ENCODE data around the gene E2F1.

The E2F1 gene

DNA sequence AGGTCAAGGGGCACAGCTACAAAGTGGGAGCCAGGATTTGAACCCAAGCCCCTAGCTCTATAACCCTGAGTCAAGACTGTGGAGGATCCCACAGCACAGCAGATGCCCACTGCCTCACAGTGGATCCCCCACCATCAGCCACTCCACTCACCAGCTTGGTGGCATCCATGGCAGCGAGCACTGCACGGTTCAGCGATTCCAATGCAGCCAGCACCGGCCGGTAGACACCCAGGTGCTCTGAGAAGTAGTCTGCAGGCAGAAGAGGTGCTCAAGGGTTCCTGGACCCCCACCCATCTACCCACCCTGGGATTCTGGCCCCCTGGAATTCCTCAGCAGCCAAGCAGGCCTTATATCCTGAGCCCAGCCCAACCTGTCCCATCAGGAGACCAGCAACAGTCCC lies 17.0 kb downstream of the E2F1 start:
- H3K4me3 ChIP-seq (ENCODE audit: low read length): no peak overlapping the region
- no peaks in the 10 kb centered on the region for H3K9me2 ChIP-seq (replicated peaks; ENCODE audit: control insufficient read depth, low read length)
- H3K27me3 ChIP-seq (ENCODE audit: control insufficient read depth, low read length): no peaks in the 10 kb centered on the region
- peaks cover 27% of the 10 kb centered on the region for H3K79me2 ChIP-seq (ENCODE audit: control insufficient read depth, low read length)
- H3K36me3 ChIP-seq (ENCODE audit: control insufficient read depth, low read length): peaks cover 19% of the 10 kb centered on the region
- H3F3A ChIP-seq (ENCODE audit: control insufficient read depth, insufficient read depth): peaks cover 11% of the 10 kb centered on the region
- peak overlapping the region; percentile 3; the same call in 1 of the 2 replicates for H3K4me2 ChIP-seq (ENCODE audit: low read length)
- no peaks in the 10 kb centered on the region for H4K20me1 ChIP-seq (ENCODE audit: control insufficient read depth, insufficient read depth, low read depth, low read length)
- TF ChIP-seq EZH2phosphoT487 (IDR thresholded peaks at IDR 0.05; ENCODE audit: borderline replicate concordance, low read length): no peak
- TF ChIP-seq, protein P1, sequence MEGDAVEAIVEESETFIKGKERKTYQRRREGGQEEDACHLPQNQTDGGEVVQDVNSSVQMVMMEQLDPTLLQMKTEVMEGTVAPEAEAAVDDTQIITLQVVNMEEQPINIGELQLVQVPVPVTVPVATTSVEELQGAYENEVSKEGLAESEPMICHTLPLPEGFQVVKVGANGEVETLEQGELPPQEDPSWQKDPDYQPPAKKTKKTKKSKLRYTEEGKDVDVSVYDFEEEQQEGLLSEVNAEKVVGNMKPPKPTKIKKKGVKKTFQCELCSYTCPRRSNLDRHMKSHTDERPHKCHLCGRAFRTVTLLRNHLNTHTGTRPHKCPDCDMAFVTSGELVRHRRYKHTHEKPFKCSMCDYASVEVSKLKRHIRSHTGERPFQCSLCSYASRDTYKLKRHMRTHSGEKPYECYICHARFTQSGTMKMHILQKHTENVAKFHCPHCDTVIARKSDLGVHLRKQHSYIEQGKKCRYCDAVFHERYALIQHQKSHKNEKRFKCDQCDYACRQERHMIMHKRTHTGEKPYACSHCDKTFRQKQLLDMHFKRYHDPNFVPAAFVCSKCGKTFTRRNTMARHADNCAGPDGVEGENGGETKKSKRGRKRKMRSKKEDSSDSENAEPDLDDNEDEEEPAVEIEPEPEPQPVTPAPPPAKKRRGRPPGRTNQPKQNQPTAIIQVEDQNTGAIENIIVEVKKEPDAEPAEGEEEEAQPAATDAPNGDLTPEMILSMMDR (IDR thresholded peaks at IDR 0.05; ENCODE audit: low read depth, low read length, poor library complexity, severe bottlenecking): no peak
- H3K27ac ChIP-seq (ENCODE audit: low read depth, low read length): no peak overlapping the region
- H3K4me1 ChIP-seq (ENCODE audit: control insufficient read depth, low read length): peaks cover 52% of the 10 kb centered on the region
- H3K9me3 ChIP-seq (ENCODE audit: control insufficient read depth, insufficient read depth, low read length): no peaks in the 10 kb centered on the region

DNA sequence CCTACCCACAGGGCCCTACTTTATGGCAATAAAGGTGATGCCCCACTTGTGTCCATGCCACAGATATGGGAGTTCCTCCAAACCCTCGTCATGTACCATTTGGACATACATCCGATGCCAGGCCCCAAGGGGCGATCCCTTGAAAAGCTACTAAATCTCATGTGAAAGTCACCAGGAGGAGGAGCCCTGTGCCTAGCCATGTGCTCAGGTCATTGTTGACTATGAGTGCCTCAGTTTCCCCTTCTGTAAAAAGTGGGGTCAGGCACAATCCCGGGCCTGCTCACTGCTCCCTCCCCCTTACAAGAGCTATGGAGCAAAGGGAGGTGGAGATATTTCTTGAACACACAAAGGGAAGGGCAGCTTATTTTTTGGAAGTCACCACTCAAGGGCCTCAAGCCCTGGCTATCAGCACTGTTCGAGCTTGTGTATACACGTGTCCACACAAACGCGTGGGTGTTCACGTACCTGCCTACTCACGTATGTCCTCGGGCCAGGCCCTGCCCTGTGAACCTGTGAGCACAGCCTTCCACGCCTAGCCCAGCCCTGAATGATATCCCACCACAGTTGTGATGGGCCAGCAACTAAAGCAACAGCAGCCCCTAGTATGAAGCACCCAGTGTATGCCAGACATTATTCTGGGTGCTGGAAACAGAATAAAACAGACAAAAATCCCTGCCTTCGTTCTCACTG lies 17.6 kb downstream of the E2F1 start:
- Histone ChIP-seq H3K4me3 (ENCODE audit: low read length) (peak overlapping the region; percentile 91), H3K27me3 (ENCODE audit: control insufficient read depth, low read length) (no peaks in the 10 kb centered on the region), H3K27ac (ENCODE audit: low read depth, low read length) (no peak overlapping the region), H3F3A (ENCODE audit: control insufficient read depth, insufficient read depth) (peaks cover 11% of the 10 kb centered on the region), H4K20me1 (ENCODE audit: control insufficient read depth, insufficient read depth, low read depth, low read length) (no peaks in the 10 kb centered on the region), H3K4me2 (ENCODE audit: low read length) (peak overlapping the region; percentile 97), H3K9me3 (ENCODE audit: control insufficient read depth, insufficient read depth, low read length) (no peaks in the 10 kb centered on the region), H3K9me2 (replicated peaks; ENCODE audit: control insufficient read depth, low read length) (no peaks in the 10 kb centered on the region), H3K79me2 (ENCODE audit: control insufficient read depth, low read length) (peaks cover 23% of the 10 kb centered on the region), H3K36me3 (ENCODE audit: control insufficient read depth, low read length) (peaks cover 19% of the 10 kb centered on the region), H3K4me1 (ENCODE audit: control insufficient read depth, low read length) (peaks cover 55% of the 10 kb centered on the region)
- no peak for TF ChIP-seq EZH2phosphoT487 (IDR thresholded peaks at IDR 0.05; ENCODE audit: borderline replicate concordance, low read length)
- TF ChIP-seq, protein P1 (IDR thresholded peaks at IDR 0.05; ENCODE audit: low read depth, low read length, poor library complexity, severe bottlenecking): no peak

DNA sequence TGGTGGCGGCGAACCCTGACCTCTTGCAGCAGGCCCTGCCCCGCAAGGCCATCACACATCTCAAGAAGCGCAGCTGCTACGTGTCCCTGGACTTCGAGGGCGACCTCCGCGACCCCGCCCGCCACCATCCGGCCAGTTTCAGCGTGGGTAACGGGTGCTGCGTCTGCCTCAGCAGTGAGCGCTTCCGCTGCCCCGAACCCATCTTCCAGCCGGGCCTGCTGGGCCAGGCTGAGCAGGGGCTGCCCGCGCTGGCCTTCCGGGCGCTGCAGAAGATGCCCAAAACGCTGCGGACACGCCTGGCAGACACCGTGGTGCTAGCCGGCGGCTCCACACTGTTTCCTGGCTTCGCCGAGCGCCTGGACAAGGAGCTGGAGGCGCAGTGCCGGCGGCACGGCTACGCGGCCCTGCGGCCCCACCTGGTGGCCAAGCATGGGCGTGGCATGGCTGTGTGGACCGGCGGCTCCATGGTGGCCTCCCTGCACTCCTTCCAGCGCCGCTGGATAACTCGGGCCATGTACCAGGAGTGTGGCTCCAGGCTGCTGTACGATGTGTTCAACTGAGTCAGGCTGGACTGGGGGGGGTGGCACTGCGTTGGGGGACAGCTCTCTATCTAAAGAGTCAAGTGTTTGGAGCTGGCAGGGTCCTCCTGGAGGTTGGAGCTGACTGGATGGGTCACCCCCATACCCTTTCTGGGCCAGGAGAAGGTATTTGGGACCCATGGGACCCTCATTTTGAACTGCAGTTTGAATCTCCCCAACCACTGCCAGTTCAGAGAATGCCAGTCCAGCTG lies 18.3 kb downstream of the E2F1 start:
- TF ChIP-seq, protein P1 (IDR thresholded peaks at IDR 0.05; ENCODE audit: low read depth, low read length, poor library complexity, severe bottlenecking): peak; percentile 87
- TF ChIP-seq EZH2phosphoT487 (IDR thresholded peaks at IDR 0.05; ENCODE audit: borderline replicate concordance, low read length): no peak
- H3K27ac ChIP-seq (ENCODE audit: low read depth, low read length): peak overlapping the region; percentile 62
- peak overlapping the region; percentile 97 for H3K4me2 ChIP-seq (ENCODE audit: low read length)
- no peaks in the 10 kb centered on the region for H3K9me2 ChIP-seq (replicated peaks; ENCODE audit: control insufficient read depth, low read length)
- no peaks in the 10 kb centered on the region for H3K9me3 ChIP-seq (ENCODE audit: control insufficient read depth, insufficient read depth, low read length)
- peaks cover 19% of the 10 kb centered on the region for H3K36me3 ChIP-seq (ENCODE audit: control insufficient read depth, low read length)
- peak overlapping the region; percentile 91 for H3K4me3 ChIP-seq (ENCODE audit: low read length)
- H3F3A ChIP-seq (ENCODE audit: control insufficient read depth, insufficient read depth): peaks cover 11% of the 10 kb centered on the region
- H4K20me1 ChIP-seq (ENCODE audit: control insufficient read depth, insufficient read depth, low read depth, low read length): no peaks in the 10 kb centered on the region
- H3K27me3 ChIP-seq (ENCODE audit: control insufficient read depth, low read length): no peaks in the 10 kb centered on the region
- H3K4me1 ChIP-seq (ENCODE audit: control insufficient read depth, low read length): peaks cover 53% of the 10 kb centered on the region
- peaks cover 18% of the 10 kb centered on the region for H3K79me2 ChIP-seq (ENCODE audit: control insufficient read depth, low read length)

Measured in DOHH2 (cell line).